HepG2 (cell line): ENCODE measurements around the gene EGR1. TPM values are rescaled to one million over a fixed set of nuclear protein-coding genes. Genes with fewer than 3 reads are reported as not detected.
A peak's percentile ranks its signal among the peaks of the same experiment; 100 is the strongest.

Experiments used
- FOXP1 ChIP-seq, 2 experiments: fragments of 450-650 bp in 1 of 2; IDR thresholded peaks; 2 replicates each; pipeline ENCODE4 v1.6.1; 2017 to 2018; ENCODE audit warnings: antibody characterized with exemption in 1 of 2
- GATA4 ChIP-seq: sonication (generic); IDR thresholded peaks from 2 replicates; pipeline ENCODE4 v1.6.1; 2016; ENCODE audit warnings: antibody characterized with exemption, low read depth, borderline replicate concordance
- MAFG ChIP-seq: sonication (generic); formaldehyde crosslinking; IDR thresholded peaks from 2 replicates; pipeline ENCODE4 v1.5.1; 2020; ENCODE audit warnings: mild to moderate bottlenecking, missing genetic modification reagents
- POLR2A ChIP-seq, 2 experiments: IDR thresholded peaks; 2 replicates each; pipeline ENCODE4 v1.6.1; 2011; ENCODE audit warnings: low read depth in 2 of 2, low read length in 2 of 2, mild to moderate bottlenecking in 1 of 2, moderate library complexity in 1 of 2; ENCODE audit not compliant: insufficient read depth in 1 of 2
- RNF219 ChIP-seq: sonication (generic); formaldehyde crosslinking; IDR thresholded peaks from 2 replicates; pipeline ENCODE4 v1.5.0; 2020; ENCODE audit warnings: mild to moderate bottlenecking, missing genetic modification reagents
- SMC3 ChIP-seq: IDR thresholded peaks from 2 replicates; pipeline ENCODE4 v1.6.1; 2011; ENCODE audit warnings: low read length, improper control_type of control experiment
- TRIM24 ChIP-seq: sonication (generic); formaldehyde crosslinking; IDR thresholded peaks from 2 replicates; pipeline ENCODE4 v1.8.0; 2022; ENCODE audit warnings: mild to moderate bottlenecking, missing genetic modification reagents
- ZBTB7A ChIP-seq: sonication (generic); formaldehyde crosslinking; IDR thresholded peaks from 2 replicates; pipeline ENCODE4 v1.8.0; 2022; ENCODE audit warnings: mild to moderate bottlenecking, missing genetic modification reagents
- ZFX ChIP-seq: sonication (generic); formaldehyde crosslinking; IDR thresholded peaks from 2 replicates; pipeline ENCODE4 v1.4.0; 2020; ENCODE audit warnings: mild to moderate bottlenecking, low read depth, missing genetic modification reagents, moderate library complexity
- ZNF333 ChIP-seq: sonication (generic); formaldehyde crosslinking; IDR thresholded peaks from 2 replicates; pipeline ENCODE4 v1.4.0; 2020; ENCODE audit warnings: mild to moderate bottlenecking, missing genetic modification reagents, borderline replicate concordance
- ZNF367 ChIP-seq: sonication (generic); formaldehyde crosslinking; IDR thresholded peaks from 2 replicates; pipeline ENCODE4 v1.4.0; 2020; ENCODE audit warnings: missing genetic modification reagents, borderline replicate concordance
- ZNF558 ChIP-seq: sonication (generic); formaldehyde crosslinking; IDR thresholded peaks from 2 replicates; pipeline ENCODE4 v1.9.0; 2022; ENCODE audit warnings: mild to moderate bottlenecking, missing genetic modification reagents, borderline replicate concordance
- ZNF704 ChIP-seq: sonication (generic); formaldehyde crosslinking; IDR thresholded peaks from 2 replicates; pipeline ENCODE4 v1.8.1; 2023; ENCODE audit warnings: mild to moderate bottlenecking, inconsistent platforms, moderate library complexity, missing genetic modification reagents, borderline replicate concordance
- ZNF781 ChIP-seq: sonication (generic); formaldehyde crosslinking; IDR thresholded peaks from 2 replicates; pipeline ENCODE4 v1.5.1; 2020; ENCODE audit warnings: borderline replicate concordance, mild to moderate bottlenecking, missing genetic modification reagents; ENCODE audit errors: not compliant biosample characterization
- ZXDC ChIP-seq: sonication (generic); formaldehyde crosslinking; IDR thresholded peaks from 2 replicates; pipeline ENCODE4 v1.5.0; 2020; ENCODE audit warnings: mild to moderate bottlenecking, missing genetic modification reagents
- polyA plus RNA-seq, 8 experiments: library from polyadenylated mRNA; depleted of rRNA in 3 of 8; stranded (reverse) in 7 of 8; unstranded in 1 of 8; fragments of >200 nt; fragmentation: Illumina TruSeq in 4 of 8; extraction: Trizol in 4 of 8; gene quantifications; 2 replicates each; pipeline versions ENCODE4 v1.2.1 to v1.2.3, GENCODE V29; 2011 to 2016; ENCODE audit warnings: low read depth in 4 of 8, missing spikeins in 1 of 8, mixed read lengths in 1 of 8; ENCODE audit not compliant: insufficient read depth in 1 of 8
- total RNA-seq, 5 experiments: library from RNA; depleted of rRNA; stranded (reverse); fragments of >200 nt; fragmentation: Illumina TruSeq; extraction: Trizol; gene quantifications; 2 replicates each; pipeline ENCODE4 v1.2.3, GENCODE V29; 2016; ENCODE audit warnings: low read depth in 1 of 5
- TF ChIP-seq, protein P1 (sequence below): sonication (generic); formaldehyde crosslinking; IDR thresholded peaks from 2 replicates; pipeline ENCODE4 v1.5.0; 2020; ENCODE audit warnings: mild to moderate bottlenecking, missing genetic modification reagents, borderline replicate concordance
- TF ChIP-seq, protein P2 (sequence below): sonication (generic); formaldehyde crosslinking; conservative IDR thresholded peaks from 2 replicates; pipeline ENCODE4 v1.8.0; 2022; ENCODE audit warnings: low read depth, missing genetic modification reagents

Gene EGR1
- total and polyA plus RNA-seq, 2 of the 13 experiments (the other 11 are each of a cell fraction or from before 2014, with no cell fraction given), result 4.1 to 4.5 TPM

- TF ChIP-seq ZXDC, result no peak
- TF ChIP-seq, protein P1, sequence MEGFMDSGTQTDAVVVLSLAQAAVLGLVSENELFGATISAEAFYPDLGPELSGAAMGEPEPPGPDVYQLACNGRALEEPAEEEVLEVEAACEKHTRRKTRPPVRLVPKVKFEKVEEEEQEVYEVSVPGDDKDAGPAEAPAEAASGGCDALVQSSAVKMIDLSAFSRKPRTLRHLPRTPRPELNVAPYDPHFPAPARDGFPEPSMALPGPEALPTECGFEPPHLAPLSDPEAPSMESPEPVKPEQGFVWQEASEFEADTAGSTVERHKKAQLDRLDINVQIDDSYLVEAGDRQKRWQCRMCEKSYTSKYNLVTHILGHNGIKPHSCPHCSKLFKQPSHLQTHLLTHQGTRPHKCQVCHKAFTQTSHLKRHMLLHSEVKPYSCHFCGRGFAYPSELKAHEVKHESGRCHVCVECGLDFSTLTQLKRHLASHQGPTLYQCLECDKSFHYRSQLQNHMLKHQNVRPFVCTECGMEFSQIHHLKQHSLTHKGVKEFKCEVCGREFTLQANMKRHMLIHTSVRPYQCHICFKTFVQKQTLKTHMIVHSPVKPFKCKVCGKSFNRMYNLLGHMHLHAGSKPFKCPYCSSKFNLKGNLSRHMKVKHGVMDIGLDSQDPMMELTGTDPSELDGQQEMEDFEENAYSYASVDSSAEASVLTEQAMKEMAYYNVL (CRISPR knock-in tag), result no peak
- TF ChIP-seq ZNF333 (CRISPR knock-in tag), result no peak
- no peak for TF ChIP-seq MAFG (CRISPR knock-in tag)
- TF ChIP-seq, protein P2, sequence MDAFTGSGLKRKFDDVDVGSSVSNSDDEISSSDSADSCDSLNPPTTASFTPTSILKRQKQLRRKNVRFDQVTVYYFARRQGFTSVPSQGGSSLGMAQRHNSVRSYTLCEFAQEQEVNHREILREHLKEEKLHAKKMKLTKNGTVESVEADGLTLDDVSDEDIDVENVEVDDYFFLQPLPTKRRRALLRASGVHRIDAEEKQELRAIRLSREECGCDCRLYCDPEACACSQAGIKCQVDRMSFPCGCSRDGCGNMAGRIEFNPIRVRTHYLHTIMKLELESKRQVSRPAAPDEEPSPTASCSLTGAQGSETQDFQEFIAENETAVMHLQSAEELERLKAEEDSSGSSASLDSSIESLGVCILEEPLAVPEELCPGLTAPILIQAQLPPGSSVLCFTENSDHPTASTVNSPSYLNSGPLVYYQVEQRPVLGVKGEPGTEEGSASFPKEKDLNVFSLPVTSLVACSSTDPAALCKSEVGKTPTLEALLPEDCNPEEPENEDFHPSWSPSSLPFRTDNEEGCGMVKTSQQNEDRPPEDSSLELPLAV (CRISPR knock-in tag), result no peak
- no peak for TF ChIP-seq ZNF704
- no peak for TF ChIP-seq TRIM24 (CRISPR knock-in tag)
- TF ChIP-seq ZNF781 (CRISPR knock-in tag), result no peak
- peak in 1 of 2 experiments; percentile 28; a peak in 1 of 4 replicates for TF ChIP-seq POLR2A (IDR thresholded peaks at IDR 0.05; ENCODE audit: insufficient read depth in 1 of 2, low read depth in 2 of 2, low read length in 2 of 2)
- TF ChIP-seq FOXP1 (IDR thresholded peaks at IDR 0.05), result no peak
- TF ChIP-seq FOXP1 (CRISPR knock-in tag; IDR thresholded peaks at IDR 0.05), result no peak
- no peak for TF ChIP-seq ZNF367 (CRISPR knock-in tag)
- no peak for TF ChIP-seq GATA4
- no peak for TF ChIP-seq ZFX (CRISPR knock-in tag)
- TF ChIP-seq ZBTB7A, result no peak
- TF ChIP-seq SMC3, result no peak
- TF ChIP-seq RNF219 (CRISPR knock-in tag), result no peak
- no peak for TF ChIP-seq ZNF558 (CRISPR knock-in tag)
These were observed 3.1 kb downstream of the EGR1 start (continued) for GRCh38 chr5:138468133-138468965.
